NCI-H345 (cell line): ENCODE measurements around the gene CAAP1.
"Not testable (repeated sequence)": the region's sequence is repeated elsewhere in the genome, so short reads cannot be mapped to it uniquely, and the experiment has no call there.

Experiments used
- DNase-seq: peaks from one replicate; lab custom pipeline; 2025; lab: John Stamatoyannopoulos, UW

Gene CAAP1

GRCh38 chr9:26833792-26834191 is 58.8 kb downstream of the CAAP1 start:
- no peak for DNase-seq

GRCh38 chr9:26828391-26828955 is 64.1 kb downstream of the CAAP1 start:
- not testable (repeated sequence) for DNase-seq

GRCh38 chr9:26814799-26815198 is 77.8 kb downstream of the CAAP1 start:
- no peak for DNase-seq

GRCh38 chr9:26813247-26813646 is 79.4 kb downstream of the CAAP1 start:
- DNase-seq: no peak

- DNase-seq: no peak
Measured at GRCh38 chr9:26812217-26812616, 80.4 kb downstream of the CAAP1 start.

- DNase-seq: no peak
Measured at GRCh38 chr9:26811106-26811505, 81.5 kb downstream of the CAAP1 start.

- no peak for DNase-seq
Measured at GRCh38 chr9:26809795-26810194, 82.8 kb downstream of the CAAP1 start.

- DNase-seq: no peak
Measured at GRCh38 chr9:26807161-26807560, 85.4 kb downstream of the CAAP1 start.

- DNase-seq: no peak
Measured at GRCh38 chr9:26802921-26803320, 89.7 kb downstream of the CAAP1 start.

- no peak for DNase-seq
Measured at GRCh38 chr9:26801772-26802171, 90.8 kb downstream of the CAAP1 start.

- DNase-seq: no peak
Measured at GRCh38 chr9:26800322-26800721, 92.3 kb downstream of the CAAP1 start.

- no peak for DNase-seq
Measured at GRCh38 chr9:26791274-26791673, 101.3 kb downstream of the CAAP1 start.
